Large intestine (tissue), 3 donors: ENCODE data around the gene ZFP36. TPM values are rescaled to one million over a fixed set of nuclear protein-coding genes. Genes with fewer than 3 reads are reported as not detected.
A peak's percentile ranks its signal among the peaks of the same experiment; 100 is the strongest.

Source experiments
- DNase-seq, 2 donors: peaks; one replicate each; pipeline versions ENCODE4 v3.0.0 to v3.0.0-alpha.2; 2013
- H3K27ac ChIP-seq: one replicate; pipeline ENCODE4 v1.5.1; 2013; ENCODE audit warnings: low read length
- H3K27me3 ChIP-seq: 2 replicates; pipeline ENCODE4 v1.6.1; 2013; ENCODE audit warnings: low read length; ENCODE audit not compliant: control insufficient read depth, insufficient read depth
- H3K36me3 ChIP-seq: 2 replicates; pipeline ENCODE4 v1.6.1; 2013; ENCODE audit warnings: low read length; ENCODE audit not compliant: control insufficient read depth, insufficient read depth
- H3K4me1 ChIP-seq: one replicate; pipeline ENCODE4 v1.6.1; 2013; ENCODE audit warnings: low read length; ENCODE audit not compliant: control insufficient read depth, insufficient read depth
- H3K4me3 ChIP-seq: one replicate; pipeline ENCODE4 v1.5.1; 2013; ENCODE audit warnings: low read length
- H3K9me3 ChIP-seq: one replicate; pipeline ENCODE4 v1.6.1; 2013; ENCODE audit warnings: mild to moderate bottlenecking, low read depth, low read length, moderate library complexity; ENCODE audit not compliant: control insufficient read depth
- WGBS: methylation state at CpG from one replicate; pipeline ENCODE4 v1.1.5; 2013; ENCODE audit warnings: low lambda C conversion rate; ENCODE audit not compliant: insufficient coverage; 5-methylcytosine and 5-hydroxymethylcytosine counted together
- polyA plus RNA-seq: library from polyadenylated mRNA; unstranded; fragments of 120-200 nt; gene quantifications from one replicate; pipeline ENCODE4 v1.2.1, GENCODE V29; 2013

ZFP36 gene
- polyA plus RNA-seq, 1 donor, result 419 TPM

DNA sequence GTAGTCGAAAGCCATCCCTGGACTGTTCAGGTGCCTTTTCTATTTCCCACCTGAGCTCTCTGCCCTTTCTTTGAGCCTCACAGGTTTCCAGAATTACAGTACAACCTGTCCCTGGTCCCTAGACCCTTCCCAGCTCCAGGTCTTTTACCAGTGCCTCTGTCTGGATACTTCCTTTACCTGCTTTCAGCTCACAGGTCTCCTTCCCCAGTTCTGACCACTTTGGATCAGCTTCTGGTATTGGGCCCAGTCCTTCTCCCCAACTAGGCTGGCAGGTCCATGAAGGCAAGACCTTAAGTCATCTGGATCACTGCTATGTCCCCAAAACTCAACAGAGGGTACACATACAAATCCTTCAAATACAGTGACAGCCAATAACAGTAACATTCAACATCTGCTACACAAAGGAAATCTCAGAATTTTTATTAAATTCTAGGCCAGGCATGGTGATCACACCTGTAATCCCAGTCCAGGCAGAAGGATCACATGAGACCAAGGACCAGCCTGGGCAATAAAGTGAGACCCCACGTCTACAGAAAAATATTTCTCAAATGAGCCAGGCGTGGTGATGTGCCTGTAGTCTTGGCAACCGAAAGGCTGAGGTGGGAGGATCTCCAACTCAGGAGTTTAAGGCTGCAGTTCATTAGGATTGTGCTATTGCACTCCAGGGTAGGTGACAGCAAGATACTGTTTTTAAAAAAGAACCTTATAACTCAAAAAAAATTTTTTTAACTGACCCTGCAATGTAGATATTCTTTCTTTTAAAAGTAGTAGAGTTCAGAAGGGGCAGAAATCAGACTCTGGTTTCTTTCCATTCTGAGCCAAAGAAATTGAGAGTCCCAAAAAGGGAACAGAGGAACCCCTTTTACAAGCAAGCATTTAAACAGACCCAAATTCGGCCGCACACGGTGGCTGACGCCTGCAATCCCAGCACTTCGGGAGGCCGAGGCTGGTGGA lies 27.8 kb downstream of the ZFP36 start:
- no peak for DNase-seq
- Histone ChIP-seq H3K4me3 (peak overlapping the region; percentile 65), H3K27ac (no peak overlapping the region), H3K4me1 (peaks cover 18% of the 10 kb centered on the region), H3K36me3 (peaks cover 27% of the 10 kb centered on the region), H3K9me3 (no peaks in the 10 kb centered on the region), H3K27me3 (no peaks in the 10 kb centered on the region)
- WGBS, result no CpG with 5 or more reads among the region's 10 CpGs

DNA sequence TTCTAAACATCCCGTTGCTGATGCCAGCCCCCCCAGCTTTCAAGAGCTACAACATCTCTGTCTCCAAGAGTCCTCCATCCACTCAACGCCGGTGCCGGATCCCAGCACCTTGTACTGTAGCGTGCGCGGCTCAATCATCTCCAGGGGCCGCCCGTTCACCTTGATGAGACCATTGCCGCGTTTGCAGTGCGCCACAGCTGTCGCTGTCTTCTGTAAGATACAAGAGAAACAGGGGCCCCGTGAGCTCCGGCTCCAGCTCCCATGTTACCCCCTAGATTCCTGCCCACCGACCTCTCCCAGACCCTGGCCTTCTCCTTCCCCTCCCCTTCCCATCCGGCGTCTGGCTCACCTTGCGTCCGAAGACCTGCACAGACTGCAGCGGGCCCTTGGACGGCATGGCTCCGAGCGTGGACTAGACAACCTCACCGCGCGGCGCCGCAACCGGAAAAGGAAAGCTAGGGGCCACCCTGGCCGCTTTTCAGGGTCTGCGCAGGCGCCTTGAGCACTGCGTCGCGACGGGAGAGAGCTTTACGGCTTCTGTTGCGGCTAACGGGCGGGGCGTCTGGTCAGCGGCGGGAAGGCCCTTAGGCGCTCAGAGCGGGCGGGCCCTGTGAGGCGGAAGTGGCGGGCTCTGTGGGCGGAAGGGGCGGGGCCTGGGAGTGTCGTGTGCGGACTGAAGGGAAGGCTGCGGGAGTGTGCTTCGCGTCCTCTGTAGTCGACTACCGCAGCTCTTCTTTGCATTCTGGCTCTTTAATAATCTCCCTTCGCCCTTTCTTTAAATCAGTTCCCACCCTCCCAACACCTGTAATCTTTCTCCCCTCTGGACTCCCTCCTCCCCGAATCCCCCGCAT lies 29.1 kb downstream of the ZFP36 start, which contains the start of gene RPS16:
RPS16 (minus strand) TSS at position 451 of the 851 bp plus-strand sequence; CDS start at position 397, 54 bp downstream.
- Histone ChIP-seq H3K4me1 (peaks cover 18% of the 10 kb centered on the region), H3K27ac (peak within 1 kb of the TSS; percentile 76), H3K36me3 (peaks cover 27% of the 10 kb centered on the region), H3K9me3 (no peaks in the 10 kb centered on the region), H3K4me3 (peak within 1 kb of the TSS; percentile 65), H3K27me3 (no peaks in the 10 kb centered on the region)
- DNase-seq, result peak; percentile 98 to 99
- no CpG with 5 or more reads among the region's 61 CpGs for WGBS

DNA sequence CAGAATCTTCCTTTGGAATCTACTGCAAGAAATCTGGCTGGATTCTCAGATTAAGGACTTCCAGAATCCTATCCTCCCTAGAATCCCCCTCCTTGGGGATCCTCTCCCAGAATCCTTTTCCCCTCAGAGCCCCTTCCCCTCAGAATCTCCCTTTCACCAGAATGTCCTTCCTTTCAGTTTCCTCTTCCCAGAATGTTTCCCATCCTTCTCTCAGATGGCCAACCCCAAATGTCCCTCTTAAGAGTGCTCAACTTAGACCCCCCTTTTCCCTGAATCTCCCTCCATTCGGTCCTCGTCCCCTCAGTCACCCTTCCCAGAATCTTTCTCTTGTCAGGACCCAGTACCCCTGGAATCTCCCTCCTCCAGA lies 29.7 kb downstream of the ZFP36 start:
- Histone ChIP-seq H3K9me3 (no peaks in the 10 kb centered on the region), H3K27me3 (no peaks in the 10 kb centered on the region), H3K36me3 (peaks cover 27% of the 10 kb centered on the region), H3K4me1 (peaks cover 18% of the 10 kb centered on the region), H3K4me3 (peak overlapping the region; percentile 65), H3K27ac (peak overlapping the region; percentile 76)
- no peak for DNase-seq
- 21% methylated on average over 2 of the region's 2 CpGs for WGBS

DNA sequence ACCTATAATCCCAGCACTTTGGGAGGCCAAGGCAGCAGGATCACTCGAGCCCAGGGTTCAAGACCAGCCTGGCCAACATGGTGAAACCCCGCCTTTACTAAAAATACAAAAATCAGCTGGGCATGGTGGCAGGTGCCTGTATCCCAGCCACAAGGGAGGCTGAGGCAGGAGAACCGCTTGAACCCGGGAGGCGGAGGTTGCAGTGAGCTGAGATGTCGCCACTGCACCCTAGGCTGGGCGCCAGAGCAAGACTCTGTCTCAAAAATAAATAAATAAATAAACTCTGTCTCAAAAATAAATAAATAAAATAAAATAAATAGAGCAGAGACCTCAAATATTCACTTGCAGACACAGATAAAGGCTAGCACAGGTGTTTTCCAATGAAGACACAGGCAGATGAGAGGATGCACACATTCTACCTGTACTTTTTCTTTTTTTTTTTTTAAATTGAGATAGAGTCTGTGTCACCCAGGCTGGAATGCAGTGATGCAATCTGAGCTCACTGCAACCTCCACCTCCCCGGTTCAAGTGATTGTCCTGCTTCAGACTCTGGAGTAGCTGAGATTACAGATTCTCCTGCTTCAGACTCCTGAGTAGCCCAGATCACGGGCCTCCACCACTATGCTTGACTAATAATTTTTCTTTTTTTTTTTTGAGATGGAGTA lies 31.8 kb downstream of the ZFP36 start:
- Histone ChIP-seq H3K27me3 (no peaks in the 10 kb centered on the region), H3K4me1 (peaks cover 18% of the 10 kb centered on the region), H3K27ac (no peak overlapping the region), H3K4me3 (no peak overlapping the region), H3K36me3 (peaks cover 12% of the 10 kb centered on the region), H3K9me3 (no peaks in the 10 kb centered on the region)
- peak in 1 of 2 donors; percentile 27 for DNase-seq
- WGBS, result no CpG with 5 or more reads among the region's 9 CpGs

DNA sequence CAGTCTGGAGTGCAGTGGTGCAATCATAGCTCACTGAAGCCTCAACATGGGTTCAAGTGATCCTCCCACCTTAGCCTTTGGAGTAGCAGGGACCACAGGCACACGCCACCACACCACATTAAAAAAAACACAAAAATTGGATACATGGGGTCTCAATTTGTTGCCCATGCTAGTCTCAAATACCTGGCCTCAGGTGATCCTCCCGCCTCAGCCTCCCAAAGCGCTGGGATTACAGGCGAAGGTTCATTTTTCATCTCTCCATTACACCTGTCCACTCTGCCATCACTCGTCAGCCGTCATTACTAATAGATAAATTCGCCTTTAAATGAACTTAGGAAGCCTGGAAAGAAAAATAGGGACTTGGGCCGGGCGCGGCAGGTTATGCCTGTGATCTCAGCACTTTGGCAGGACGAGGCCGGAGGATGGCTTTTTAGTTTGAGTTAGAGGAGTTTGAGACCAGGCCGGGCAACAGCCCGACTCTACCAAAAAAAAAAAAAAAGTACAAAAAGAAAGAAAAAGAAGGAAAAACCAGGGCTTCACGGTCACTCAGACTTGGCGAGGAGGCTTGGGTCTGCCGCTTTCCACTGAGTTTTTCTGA lies 38.0 kb downstream of the ZFP36 start:
- Histone ChIP-seq H3K9me3 (no peaks in the 10 kb centered on the region), H3K27ac (peak overlapping the region; percentile 93), H3K4me1 (peaks cover 3% of the 10 kb centered on the region), H3K27me3 (no peaks in the 10 kb centered on the region), H3K36me3 (peaks cover 13% of the 10 kb centered on the region), H3K4me3 (peak overlapping the region; percentile 89)
- no CpG with 5 or more reads among the region's 17 CpGs for WGBS
- peak in 1 of 2 donors; percentile 44 for DNase-seq

DNA sequence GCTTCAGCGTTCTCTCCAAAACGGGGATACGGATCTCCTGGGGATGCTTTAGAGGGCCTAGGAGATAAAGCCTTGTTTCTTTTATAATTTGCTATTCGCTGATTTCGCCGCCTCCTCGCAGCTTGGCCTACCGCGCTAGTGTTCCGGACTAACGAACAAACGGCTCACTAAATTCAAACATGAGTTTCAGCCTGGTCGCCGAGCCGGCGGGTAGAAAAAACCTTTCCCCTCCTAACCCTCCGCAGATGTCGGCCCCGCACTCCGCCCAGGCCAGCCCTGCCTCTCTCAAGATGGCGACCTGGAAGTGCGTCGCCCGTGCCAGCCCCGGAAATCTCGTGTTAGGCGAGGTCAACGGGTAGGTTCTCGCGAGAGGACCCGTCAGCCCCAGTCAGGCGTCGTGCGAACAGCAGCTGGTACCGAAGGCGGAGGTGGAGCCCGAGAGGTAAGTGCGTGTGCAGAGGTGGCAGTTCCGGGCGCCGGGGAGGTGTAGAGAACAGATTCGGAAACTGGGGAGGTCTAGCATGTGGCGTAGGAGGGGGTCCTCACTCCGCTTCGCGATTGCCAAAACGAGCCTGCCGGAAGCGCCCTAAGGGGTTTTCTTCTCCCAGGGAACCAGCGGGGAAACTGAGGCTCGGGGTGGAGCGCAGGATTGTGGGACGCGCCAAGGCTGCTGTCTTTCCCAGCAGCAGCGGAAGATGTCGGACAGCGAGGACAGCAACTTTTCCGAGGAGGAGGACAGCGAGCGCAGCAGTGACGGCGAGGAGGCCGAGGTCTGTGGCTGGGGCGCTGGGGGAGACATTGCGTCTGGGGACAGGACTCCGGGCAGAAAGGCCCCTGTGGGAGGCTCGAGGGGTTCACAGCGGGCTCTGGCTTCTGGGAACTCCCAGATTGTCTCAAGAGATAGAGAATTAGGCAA lies 38.8 kb downstream of the ZFP36 start, which contains the start of gene SUPT5H:
SUPT5H (plus strand) TSS at position 387 of the 916 bp plus-strand sequence; CDS start at position 696, 309 bp downstream.
- Histone ChIP-seq H3K4me1 (peaks cover 3% of the 10 kb centered on the region), H3K4me3 (peak within 1 kb of the TSS; percentile 89), H3K36me3 (peaks cover 15% of the 10 kb centered on the region), H3K27me3 (no peaks in the 10 kb centered on the region), H3K9me3 (no peaks in the 10 kb centered on the region), H3K27ac (peak within 1 kb of the TSS; percentile 93)
- peak; percentile 98 for DNase-seq
- no CpG with 5 or more reads among the region's 68 CpGs for WGBS

DNA sequence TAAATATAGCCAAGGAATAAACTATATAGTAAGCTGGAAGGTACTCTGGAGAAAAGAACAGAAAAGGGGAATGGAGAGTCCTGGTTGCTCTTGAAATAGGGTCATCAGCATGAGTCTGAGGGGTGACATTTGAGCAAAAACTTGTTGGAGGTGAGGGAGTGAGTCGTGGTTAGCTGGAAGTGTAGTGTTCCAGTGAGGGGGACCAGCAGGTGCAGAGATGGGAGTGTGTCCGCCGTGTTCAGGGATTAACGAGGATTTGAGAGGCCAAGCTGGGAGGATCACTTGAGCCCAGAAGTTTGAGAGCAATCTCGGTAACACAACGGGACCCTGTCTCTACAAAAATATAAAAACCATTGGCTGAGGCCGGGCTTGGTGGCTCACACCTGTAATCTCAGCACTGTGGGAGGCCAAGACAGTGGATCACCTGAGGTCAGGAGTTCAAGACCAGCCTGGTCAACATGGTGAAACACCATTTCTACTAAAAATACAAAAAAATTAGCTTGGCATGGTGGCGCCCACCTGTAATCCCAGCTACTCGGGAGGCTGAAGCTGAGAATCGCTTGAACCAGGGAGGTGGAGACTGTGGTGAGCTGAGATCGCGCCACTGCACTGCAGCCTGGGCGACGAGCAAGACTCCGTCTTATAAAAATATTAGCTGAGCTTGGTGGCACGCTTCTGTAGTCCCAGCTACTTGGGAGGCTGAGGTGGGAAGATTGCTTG lies 39.9 kb downstream of the ZFP36 start:
- Histone ChIP-seq H3K9me3 (no peaks in the 10 kb centered on the region), H3K4me1 (peaks cover 3% of the 10 kb centered on the region), H3K36me3 (peaks cover 17% of the 10 kb centered on the region), H3K27ac (no peak overlapping the region), H3K4me3 (peak overlapping the region; percentile 89), H3K27me3 (no peaks in the 10 kb centered on the region)
- WGBS, result no CpG with 5 or more reads among the region's 16 CpGs
- DNase-seq, result no peak

DNA sequence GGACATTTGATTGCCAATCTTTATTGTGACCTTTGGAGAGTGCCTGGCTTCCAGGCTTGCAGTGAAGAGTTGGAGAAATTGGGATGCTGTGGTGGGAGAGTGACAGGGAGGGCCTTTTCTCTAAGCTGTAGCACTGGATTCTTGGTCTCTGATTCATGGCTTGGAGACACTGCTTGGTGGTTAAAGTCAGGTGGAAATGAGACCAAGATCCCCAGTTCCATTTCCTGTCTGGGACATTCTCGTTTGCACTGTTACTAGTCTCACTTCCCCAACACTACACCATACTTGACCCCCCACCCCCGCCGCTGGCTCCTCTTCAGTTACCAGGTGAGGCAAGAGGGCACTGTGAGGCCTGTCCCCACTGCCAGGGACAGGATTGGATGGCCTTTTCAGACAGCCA lies 41.6 kb downstream of the ZFP36 start:
- Histone ChIP-seq H3K27ac (no peak overlapping the region), H3K9me3 (no peaks in the 10 kb centered on the region), H3K4me1 (peaks cover 3% of the 10 kb centered on the region), H3K36me3 (peaks cover 25% of the 10 kb centered on the region), H3K4me3 (no peak overlapping the region), H3K27me3 (no peaks in the 10 kb centered on the region)
- WGBS, result no CpG with 5 or more reads among the region's 3 CpGs
- DNase-seq, result no peak
